Esophagus squamous epithelium (tissue), 5 donors: ENCODE results near the gene SLC22A3. TPM values are rescaled to one million over a fixed set of nuclear protein-coding genes. Genes with fewer than 3 reads are reported as not detected.

Experiments used
- DNase-seq: peaks from one replicate; lab custom pipeline; 2025; lab: John Stamatoyannopoulos, UW
- H3K27ac ChIP-seq, 4 donors: fragments of 200-600 bp; sonication (generic); one replicate each; pipeline ENCODE4 v1.5.1; 2016 to 2019; ENCODE audit warnings: mild to moderate bottlenecking in 1 of 4
- H3K27me3 ChIP-seq, 4 donors: fragments of 200-600 bp; sonication (generic); 1 replicate in 3 of 4; 2 replicates in 1 of 4; pipeline versions ENCODE4 v1.5.1 to v1.6.0; 2017 to 2021; ENCODE audit warnings: antibody characterized with exemption in 1 of 4
- H3K36me3 ChIP-seq, 3 donors: fragments of 200-600 bp; sonication (generic); one replicate each; pipeline ENCODE4 v1.5.1; 2016 to 2019
- H3K4me1 ChIP-seq, 3 donors: fragments of 200-600 bp; sonication (generic); one replicate each; pipeline ENCODE4 v1.5.1; 2017 to 2019
- H3K4me3 ChIP-seq, 4 donors: fragments of 200-600 bp; sonication (generic); 1 replicate in 3 of 4; 2 replicates in 1 of 4; pipeline ENCODE4 v1.5.1; 2016 to 2019; ENCODE audit warnings: mild to moderate bottlenecking in 2 of 4, moderate library complexity in 1 of 4
- H3K9me3 ChIP-seq, 3 donors: fragments of 200-600 bp; sonication (generic); one replicate each; pipeline ENCODE4 v1.5.1; 2016 to 2019
- POLR2A ChIP-seq, 4 donors: fragments of 450-650 bp; IDR thresholded peaks; one replicate each; pipeline ENCODE4 v1.6.1; 2017; ENCODE audit warnings: antibody characterized with exemption in 4 of 4, mild to moderate bottlenecking in 4 of 4, moderate library complexity in 3 of 4
- WGBS, 2 donors: methylation state at CpG; one replicate each; pipeline ENCODE4 v1.1.5; 2018; 5-methylcytosine and 5-hydroxymethylcytosine counted together
- intact Hi-C: fragments of 100-400 bp; cut with DNase I; formaldehyde crosslinking; loops from one replicate; pipeline ENCODE4 v1.15.0; 2022
- total RNA-seq, 4 donors: library from RNA; depleted of rRNA; stranded (reverse); fragments of >200 nt; gene quantifications; one replicate each; pipeline ENCODE4 v1.1.0, GENCODE V29; 2016
- TF ChIP-seq, protein P1 (sequence below), 6 experiments: fragments of 450-650 bp in 4 of 6; fragments of 200-600 bp in 2 of 6; sonication (generic) in 2 of 6; IDR thresholded peaks; one replicate each; pipeline ENCODE4 v1.5.1; 2016 to 2019; ENCODE audit warnings: antibody characterized with exemption in 6 of 6, mild to moderate bottlenecking in 4 of 6, moderate library complexity in 4 of 6
- donor health status: DM: yes; HTN: yes; CAD: no.

Gene SLC22A3
- total RNA-seq, 4 donors from 2014 or later, result 5.5 to 14.2 (median 12.0) TPM

DNA sequence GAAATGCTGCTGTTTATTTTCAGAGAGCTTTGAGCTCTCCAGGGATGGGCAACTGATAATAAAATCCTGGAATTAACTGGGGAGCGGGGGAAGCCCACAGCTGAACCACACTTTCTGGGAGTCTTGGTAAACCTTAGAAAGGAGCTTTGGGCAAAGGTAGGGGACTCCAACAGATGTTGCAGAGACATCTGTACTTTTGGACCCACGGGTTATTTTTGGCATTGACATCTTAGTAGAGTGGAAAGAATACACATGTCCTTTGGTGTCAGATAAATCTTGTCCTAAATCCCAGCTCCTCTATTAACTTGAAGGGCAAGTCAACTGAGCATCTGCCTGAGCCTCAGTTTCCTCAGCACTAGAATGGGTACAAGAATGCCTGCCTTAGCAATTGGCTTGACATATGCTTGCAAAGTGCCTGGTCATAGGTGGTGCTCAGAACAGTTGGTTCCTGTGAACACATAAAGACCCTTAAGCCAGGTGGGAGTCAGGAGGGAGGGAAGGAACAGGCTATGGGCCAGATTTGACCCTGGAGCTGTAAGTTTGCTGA is 5.8 kb downstream of the SLC22A3 start:
- intact Hi-C loops, result no loop called here
- DNase-seq, result no peak
- TF ChIP-seq, protein P1, sequence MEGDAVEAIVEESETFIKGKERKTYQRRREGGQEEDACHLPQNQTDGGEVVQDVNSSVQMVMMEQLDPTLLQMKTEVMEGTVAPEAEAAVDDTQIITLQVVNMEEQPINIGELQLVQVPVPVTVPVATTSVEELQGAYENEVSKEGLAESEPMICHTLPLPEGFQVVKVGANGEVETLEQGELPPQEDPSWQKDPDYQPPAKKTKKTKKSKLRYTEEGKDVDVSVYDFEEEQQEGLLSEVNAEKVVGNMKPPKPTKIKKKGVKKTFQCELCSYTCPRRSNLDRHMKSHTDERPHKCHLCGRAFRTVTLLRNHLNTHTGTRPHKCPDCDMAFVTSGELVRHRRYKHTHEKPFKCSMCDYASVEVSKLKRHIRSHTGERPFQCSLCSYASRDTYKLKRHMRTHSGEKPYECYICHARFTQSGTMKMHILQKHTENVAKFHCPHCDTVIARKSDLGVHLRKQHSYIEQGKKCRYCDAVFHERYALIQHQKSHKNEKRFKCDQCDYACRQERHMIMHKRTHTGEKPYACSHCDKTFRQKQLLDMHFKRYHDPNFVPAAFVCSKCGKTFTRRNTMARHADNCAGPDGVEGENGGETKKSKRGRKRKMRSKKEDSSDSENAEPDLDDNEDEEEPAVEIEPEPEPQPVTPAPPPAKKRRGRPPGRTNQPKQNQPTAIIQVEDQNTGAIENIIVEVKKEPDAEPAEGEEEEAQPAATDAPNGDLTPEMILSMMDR (IDR thresholded peaks at IDR 0.05), result no peak
- no peak for TF ChIP-seq POLR2A (IDR thresholded peaks at IDR 0.05)
- Histone ChIP-seq H3K4me3 (no peak overlapping the region), H3K4me1 (peaks cover 3 to 44% (median 4%) of the 10 kb centered on the region in 3 donors), H3K36me3 (no peaks in the 10 kb centered on the region), H3K9me3 (no peaks in the 10 kb centered on the region), H3K27me3 (peaks cover 0 to 10% (median 0%) of the 10 kb centered on the region in 4 donors), H3K27ac (no peak overlapping the region)
- 64 to 100% methylated on average over 1 to 2 of the region's 2 CpGs for WGBS, 2 donors

DNA sequence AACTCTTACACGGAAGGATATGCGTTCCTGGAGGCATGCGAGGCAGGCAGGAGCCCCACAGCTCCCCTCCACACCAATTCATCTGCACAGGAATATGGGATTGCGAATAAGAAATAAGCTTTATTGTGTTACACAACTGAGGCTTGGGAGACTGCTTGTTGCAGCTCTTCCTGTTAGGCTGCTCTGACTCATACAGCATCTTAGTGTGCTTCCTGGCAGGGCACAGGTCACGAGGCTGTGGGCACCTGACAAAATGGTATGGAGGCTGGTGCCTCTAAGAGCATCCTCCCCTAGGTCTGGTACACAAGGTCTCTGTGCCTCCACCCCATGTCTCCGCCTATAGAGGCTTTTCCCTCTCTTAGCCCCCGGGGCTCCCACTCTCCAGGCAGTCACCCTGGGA is 6.8 kb downstream of the SLC22A3 start:
- no peak for DNase-seq
- H3K36me3 ChIP-seq, result no peaks in the 10 kb centered on the region
- 57 to 63% methylated on average over 6 of the region's 7 CpGs for WGBS, 2 donors
- H3K9me3 ChIP-seq, result no peaks in the 10 kb centered on the region
- TF ChIP-seq, protein P1 (IDR thresholded peaks at IDR 0.05), result no peak
- no peak for TF ChIP-seq POLR2A (IDR thresholded peaks at IDR 0.05)
- H3K27me3 ChIP-seq, result peaks cover 0 to 4% (median 0%) of the 10 kb centered on the region in 4 donors
- H3K27ac ChIP-seq, result peak overlapping the region in 1 of 4 donors; percentile 17
- peaks cover 0 to 34% (median 4%) of the 10 kb centered on the region in 3 donors for H3K4me1 ChIP-seq
- intact Hi-C loops, result no loop called here
- H3K4me3 ChIP-seq, result no peak overlapping the region

DNA sequence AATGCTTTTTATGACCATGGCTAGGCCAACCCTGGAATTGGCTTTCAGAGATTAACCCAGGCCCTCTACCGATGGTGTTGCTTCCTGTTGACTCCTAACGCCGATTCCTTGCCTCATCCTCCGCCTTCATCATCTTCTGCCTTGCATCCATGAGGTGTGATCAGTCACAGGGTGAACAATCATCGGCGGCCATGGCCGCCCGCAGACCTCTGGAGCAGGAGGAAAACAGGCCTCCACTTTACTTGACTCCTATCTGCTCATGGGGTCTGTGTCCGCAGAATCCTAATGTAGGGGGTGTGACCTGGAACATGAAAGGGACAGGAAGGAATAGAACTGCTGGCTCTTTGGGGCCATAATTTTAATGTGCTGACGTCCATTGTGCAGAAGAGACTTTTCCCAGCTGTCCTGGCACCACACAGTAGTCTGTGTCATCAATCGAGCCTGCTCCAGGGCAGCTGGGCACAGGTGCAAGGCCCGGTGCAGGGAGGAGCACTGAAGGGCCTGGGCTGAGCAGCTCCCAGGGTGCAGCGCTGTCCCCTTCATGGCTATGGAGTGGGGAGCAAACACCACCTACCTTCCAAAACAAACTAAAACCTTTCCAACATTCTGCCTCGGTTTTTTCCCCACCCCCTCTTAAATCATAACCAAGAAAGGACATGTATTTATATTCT is 8.0 kb downstream of the SLC22A3 start:
- no peak for TF ChIP-seq POLR2A (IDR thresholded peaks at IDR 0.05)
- TF ChIP-seq, protein P1 (IDR thresholded peaks at IDR 0.05), result no peak
- Histone ChIP-seq H3K27ac (no peak overlapping the region), H3K4me3 (no peak overlapping the region), H3K9me3 (no peaks in the 10 kb centered on the region), H3K27me3 (no peaks in the 10 kb centered on the region), H3K36me3 (no peaks in the 10 kb centered on the region), H3K4me1 (peaks cover 0 to 27% (median 4%) of the 10 kb centered on the region in 3 donors)
- DNase-seq, result no peak
- intact Hi-C loops, result no loop called here
- WGBS, 2 donors, result 69 to 74% methylated on average over 10 to 14 of the region's 14 CpGs

DNA sequence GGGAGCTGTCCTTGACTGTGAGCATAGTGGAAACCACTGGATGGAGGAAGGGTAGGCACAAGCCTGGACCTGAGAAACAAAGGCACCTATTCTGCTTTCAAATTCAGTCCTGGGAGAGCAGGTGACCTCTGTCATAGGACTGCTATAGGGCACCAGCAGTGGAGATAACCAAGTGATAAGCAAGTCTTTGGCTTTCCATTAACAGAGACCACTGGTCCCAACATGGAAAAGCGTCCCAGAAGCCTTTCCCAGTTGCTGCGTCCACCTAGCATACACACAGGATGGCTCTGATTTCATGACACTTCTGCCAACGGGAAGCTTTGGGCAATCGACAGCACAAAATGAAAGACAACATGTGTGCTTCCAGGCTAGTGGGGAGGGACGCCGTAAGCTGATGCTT is 8.9 kb downstream of the SLC22A3 start:
- Histone ChIP-seq H3K27ac (no peak overlapping the region), H3K36me3 (no peaks in the 10 kb centered on the region), H3K27me3 (no peaks in the 10 kb centered on the region), H3K4me3 (no peak overlapping the region), H3K4me1 (peaks cover 0 to 27% (median 4%) of the 10 kb centered on the region in 3 donors), H3K9me3 (no peaks in the 10 kb centered on the region)
- TF ChIP-seq POLR2A (IDR thresholded peaks at IDR 0.05), result no peak
- TF ChIP-seq, protein P1 (IDR thresholded peaks at IDR 0.05), result no peak
- intact Hi-C loops, result no loop called here
- 73 to 100% methylated on average over 2 to 6 of the region's 6 CpGs for WGBS, 2 donors
- DNase-seq, result no peak
